HepG2 (cell line): ENCODE results near the gene PXMP2.

Experiments
- CENPX ChIP-seq: sonication (generic); formaldehyde crosslinking; IDR thresholded peaks from 2 replicates; pipeline ENCODE4 v1.9.0; 2021; ENCODE audit warnings: mild to moderate bottlenecking, missing genetic modification reagents, moderate library complexity
- EZH2 ChIP-seq: conservative IDR thresholded peaks from 2 replicates; pipeline ENCODE4 v1.6.1; 2012; ENCODE audit warnings: mild to moderate bottlenecking, low read depth, low read length, moderate library complexity
- GABPB1 ChIP-seq: IDR thresholded peaks from 2 replicates; pipeline ENCODE4 v1.6.1; 2016; ENCODE audit warnings: mild to moderate bottlenecking, missing genetic modification reagents, moderate library complexity, missing compliant biosample characterization
- HMG20A ChIP-seq: IDR thresholded peaks from 2 replicates; pipeline ENCODE4 v1.6.1; 2016; ENCODE audit warnings: borderline replicate concordance
- JUN ChIP-seq: sonication (generic); formaldehyde crosslinking; IDR thresholded peaks from 2 replicates; pipeline ENCODE4 v1.4.0; 2020; ENCODE audit warnings: mild to moderate bottlenecking, missing genetic modification reagents
- MTF2 ChIP-seq: sonication (generic); formaldehyde crosslinking; IDR thresholded peaks from 2 replicates; pipeline ENCODE4 v1.5.0; 2020; ENCODE audit warnings: missing genetic modification reagents, borderline replicate concordance
- POLR2A ChIP-seq, 2 experiments: IDR thresholded peaks; 2 replicates each; pipeline ENCODE4 v1.6.1; 2011; ENCODE audit warnings: low read depth in 2 of 2, low read length in 2 of 2, mild to moderate bottlenecking in 1 of 2, moderate library complexity in 1 of 2; ENCODE audit not compliant: insufficient read depth in 1 of 2
- SMAD1 ChIP-seq: sonication (generic); formaldehyde crosslinking; IDR thresholded peaks from 2 replicates; pipeline ENCODE4 v1.4.0; 2020; ENCODE audit warnings: missing genetic modification reagents, low read depth, mild to moderate bottlenecking, borderline replicate concordance
- SUZ12 ChIP-seq: fragments of 150-350 bp; IDR thresholded peaks from 2 replicates; pipeline ENCODE4 v1.6.1; 2014; ENCODE audit warnings: low read depth, low read length
- ZNF12 ChIP-seq: sonication (generic); formaldehyde crosslinking; IDR thresholded peaks from 2 replicates; pipeline ENCODE4 v1.5.0; 2020; ENCODE audit warnings: missing genetic modification reagents
- ZNF678 ChIP-seq: sonication (generic); formaldehyde crosslinking; IDR thresholded peaks from 2 replicates; pipeline ENCODE4 v1.4.0; 2020; ENCODE audit warnings: mild to moderate bottlenecking, missing genetic modification reagents
- ZNF790 ChIP-seq: sonication (generic); formaldehyde crosslinking; IDR thresholded peaks from 2 replicates; pipeline ENCODE4 v1.8.0; 2022; ENCODE audit warnings: missing genetic modification reagents, mild to moderate bottlenecking, borderline replicate concordance
- TF ChIP-seq, protein P1 (sequence below), 2 experiments: sonication (generic) in 1 of 2; formaldehyde crosslinking in 1 of 2; IDR thresholded peaks; 2 replicates each; pipeline versions ENCODE4 v1.6.1 to v1.9.0; 2014 to 2022; ENCODE audit warnings: antibody characterized with exemption in 1 of 2, borderline replicate concordance in 1 of 2, inconsistent platforms in 1 of 2, low read depth in 1 of 2, missing genetic modification reagents in 1 of 2
- TF ChIP-seq, protein P2 (sequence below): sonication (generic); formaldehyde crosslinking; IDR thresholded peaks from 2 replicates; pipeline ENCODE4 v1.5.0; 2020; ENCODE audit warnings: mild to moderate bottlenecking, missing genetic modification reagents, moderate library complexity

- TF ChIP-seq SUZ12 (no peak), SMAD1 (CRISPR knock-in tag) (no peak), ZNF12 (CRISPR knock-in tag) (no peak), EZH2 (no peak), HMG20A (CRISPR knock-in tag) (no peak), POLR2A (IDR thresholded peaks at IDR 0.05; ENCODE audit: insufficient read depth in 1 of 2, low read depth in 2 of 2, low read length in 2 of 2) (no peak), ZNF678 (CRISPR knock-in tag) (no peak), GABPB1 (no peak), CENPX (CRISPR knock-in tag) (no peak), ZNF790 (CRISPR knock-in tag) (no peak), MTF2 (no peak), JUN (no peak)
- TF ChIP-seq, protein P1, sequence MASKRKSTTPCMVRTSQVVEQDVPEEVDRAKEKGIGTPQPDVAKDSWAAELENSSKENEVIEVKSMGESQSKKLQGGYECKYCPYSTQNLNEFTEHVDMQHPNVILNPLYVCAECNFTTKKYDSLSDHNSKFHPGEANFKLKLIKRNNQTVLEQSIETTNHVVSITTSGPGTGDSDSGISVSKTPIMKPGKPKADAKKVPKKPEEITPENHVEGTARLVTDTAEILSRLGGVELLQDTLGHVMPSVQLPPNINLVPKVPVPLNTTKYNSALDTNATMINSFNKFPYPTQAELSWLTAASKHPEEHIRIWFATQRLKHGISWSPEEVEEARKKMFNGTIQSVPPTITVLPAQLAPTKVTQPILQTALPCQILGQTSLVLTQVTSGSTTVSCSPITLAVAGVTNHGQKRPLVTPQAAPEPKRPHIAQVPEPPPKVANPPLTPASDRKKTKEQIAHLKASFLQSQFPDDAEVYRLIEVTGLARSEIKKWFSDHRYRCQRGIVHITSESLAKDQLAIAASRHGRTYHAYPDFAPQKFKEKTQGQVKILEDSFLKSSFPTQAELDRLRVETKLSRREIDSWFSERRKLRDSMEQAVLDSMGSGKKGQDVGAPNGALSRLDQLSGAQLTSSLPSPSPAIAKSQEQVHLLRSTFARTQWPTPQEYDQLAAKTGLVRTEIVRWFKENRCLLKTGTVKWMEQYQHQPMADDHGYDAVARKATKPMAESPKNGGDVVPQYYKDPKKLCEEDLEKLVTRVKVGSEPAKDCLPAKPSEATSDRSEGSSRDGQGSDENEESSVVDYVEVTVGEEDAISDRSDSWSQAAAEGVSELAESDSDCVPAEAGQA (IDR thresholded peaks at IDR 0.05; ENCODE audit: low read depth) = no peak
- TF ChIP-seq, protein P1 (CRISPR knock-in tag; IDR thresholded peaks at IDR 0.05; ENCODE audit: borderline replicate concordance) = no peak
- TF ChIP-seq, protein P2, sequence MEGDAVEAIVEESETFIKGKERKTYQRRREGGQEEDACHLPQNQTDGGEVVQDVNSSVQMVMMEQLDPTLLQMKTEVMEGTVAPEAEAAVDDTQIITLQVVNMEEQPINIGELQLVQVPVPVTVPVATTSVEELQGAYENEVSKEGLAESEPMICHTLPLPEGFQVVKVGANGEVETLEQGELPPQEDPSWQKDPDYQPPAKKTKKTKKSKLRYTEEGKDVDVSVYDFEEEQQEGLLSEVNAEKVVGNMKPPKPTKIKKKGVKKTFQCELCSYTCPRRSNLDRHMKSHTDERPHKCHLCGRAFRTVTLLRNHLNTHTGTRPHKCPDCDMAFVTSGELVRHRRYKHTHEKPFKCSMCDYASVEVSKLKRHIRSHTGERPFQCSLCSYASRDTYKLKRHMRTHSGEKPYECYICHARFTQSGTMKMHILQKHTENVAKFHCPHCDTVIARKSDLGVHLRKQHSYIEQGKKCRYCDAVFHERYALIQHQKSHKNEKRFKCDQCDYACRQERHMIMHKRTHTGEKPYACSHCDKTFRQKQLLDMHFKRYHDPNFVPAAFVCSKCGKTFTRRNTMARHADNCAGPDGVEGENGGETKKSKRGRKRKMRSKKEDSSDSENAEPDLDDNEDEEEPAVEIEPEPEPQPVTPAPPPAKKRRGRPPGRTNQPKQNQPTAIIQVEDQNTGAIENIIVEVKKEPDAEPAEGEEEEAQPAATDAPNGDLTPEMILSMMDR = no peak
Measured at GRCh38 chr12:132717531-132718387, 30.4 kb downstream of the PXMP2 start.
